NT2/D1 (cell line): ENCODE data around the gene KCNK3.
"Not testable (repeated sequence)": the region's sequence is repeated elsewhere in the genome, so short reads cannot be mapped to it uniquely, and the experiment has no call there.

ENCODE experiments used
- SUZ12 ChIP-seq: IDR thresholded peaks from 2 replicates; pipeline ENCODE4 v1.6.1; 2011; ENCODE audit not compliant: insufficient read length, insufficient read depth; ENCODE audit errors: extremely low read depth
- YY1 ChIP-seq: IDR thresholded peaks from 2 replicates; pipeline ENCODE4 v1.6.1; 2011; ENCODE audit not compliant: insufficient read length, insufficient read depth

- TF ChIP-seq SUZ12, YY1: not testable (repeated sequence)
Measured at GRCh38 chr2:26655120-26655519, 37.4 kb upstream of the KCNK3 start.
